PFSK-1 (cell line): ENCODE measurements around the gene STRN3.

Experiments used
- FOXP2 ChIP-seq: optimal IDR thresholded peaks from 2 replicates; pipeline ENCODE3; 2011; ENCODE audit warnings: borderline replicate concordance, control low read depth, inconsistent platforms; ENCODE audit not compliant: insufficient read depth; ENCODE audit errors: extremely low read length, extremely low read depth
- POLR2AphosphoS5 ChIP-seq: IDR thresholded peaks from 2 replicates; pipeline ENCODE4 v1.6.1; 2012; ENCODE audit warnings: low read depth, mild to moderate bottlenecking, control low read depth, low read length, moderate library complexity
- SIN3A ChIP-seq: IDR thresholded peaks from 2 replicates; pipeline ENCODE4 v1.6.1; 2012; ENCODE audit warnings: mild to moderate bottlenecking, low read length, moderate library complexity, borderline replicate concordance; ENCODE audit not compliant: insufficient read depth
- TAF1 ChIP-seq: IDR thresholded peaks from 2 replicates; pipeline ENCODE4 v1.6.1; 2012; ENCODE audit warnings: low read length, control low read depth, borderline replicate concordance; ENCODE audit not compliant: insufficient read depth
- TF ChIP-seq, protein P1 (sequence below), 2 experiments: IDR thresholded peaks; 2 replicates each; pipeline versions ENCODE4 v1.6.1 to v1.8.0; 2011 to 2012; ENCODE audit warnings: low read depth in 2 of 2, low read length in 2 of 2, control low read depth in 1 of 2, inconsistent platforms in 1 of 2, mild to moderate bottlenecking in 1 of 2, moderate library complexity in 1 of 2; ENCODE audit not compliant: insufficient read depth in 1 of 2

The STRN3 gene

DNA sequence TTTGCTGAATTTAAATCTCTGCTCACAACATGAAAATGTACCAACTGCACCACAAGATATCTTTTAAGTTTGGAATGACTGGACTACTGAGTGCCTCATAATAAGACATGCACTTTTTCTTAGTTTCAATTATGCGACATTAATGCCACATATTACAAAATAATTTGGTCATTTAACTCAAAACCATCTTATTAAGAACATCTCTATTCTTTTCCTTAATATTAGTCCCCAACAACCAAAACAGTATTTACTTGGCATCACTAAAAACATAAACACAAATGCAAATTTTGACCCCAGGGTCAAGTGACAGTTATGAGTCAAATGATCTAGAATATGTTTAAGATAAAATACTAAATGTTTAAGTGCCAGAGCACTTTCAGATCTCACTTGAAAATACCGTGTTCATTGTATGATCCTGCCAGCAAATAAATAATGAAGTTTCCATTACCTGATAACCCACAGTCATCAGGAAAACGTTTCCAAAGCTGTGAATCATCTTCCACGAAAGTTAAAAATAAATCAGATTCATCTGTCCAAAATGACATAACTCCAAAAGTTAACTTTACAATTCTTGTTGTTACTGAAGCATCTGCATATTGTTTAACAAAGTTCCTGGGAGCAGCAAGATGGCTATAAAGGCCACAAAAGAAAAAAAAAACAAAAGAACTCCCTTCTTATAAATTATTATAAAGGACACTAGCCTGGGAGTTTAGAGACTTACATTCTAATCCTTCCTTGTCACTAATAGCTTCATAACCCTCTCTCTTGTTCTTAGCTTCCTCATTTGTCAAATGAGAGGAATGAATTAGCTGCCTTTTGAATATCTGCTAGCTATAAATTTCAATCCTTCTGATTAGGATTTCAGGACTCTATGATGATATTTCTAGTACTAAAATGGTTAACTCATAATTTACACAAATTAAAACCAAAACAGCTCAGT lies 31.2 kb downstream of the STRN3 start:
- TF ChIP-seq, protein P1, sequence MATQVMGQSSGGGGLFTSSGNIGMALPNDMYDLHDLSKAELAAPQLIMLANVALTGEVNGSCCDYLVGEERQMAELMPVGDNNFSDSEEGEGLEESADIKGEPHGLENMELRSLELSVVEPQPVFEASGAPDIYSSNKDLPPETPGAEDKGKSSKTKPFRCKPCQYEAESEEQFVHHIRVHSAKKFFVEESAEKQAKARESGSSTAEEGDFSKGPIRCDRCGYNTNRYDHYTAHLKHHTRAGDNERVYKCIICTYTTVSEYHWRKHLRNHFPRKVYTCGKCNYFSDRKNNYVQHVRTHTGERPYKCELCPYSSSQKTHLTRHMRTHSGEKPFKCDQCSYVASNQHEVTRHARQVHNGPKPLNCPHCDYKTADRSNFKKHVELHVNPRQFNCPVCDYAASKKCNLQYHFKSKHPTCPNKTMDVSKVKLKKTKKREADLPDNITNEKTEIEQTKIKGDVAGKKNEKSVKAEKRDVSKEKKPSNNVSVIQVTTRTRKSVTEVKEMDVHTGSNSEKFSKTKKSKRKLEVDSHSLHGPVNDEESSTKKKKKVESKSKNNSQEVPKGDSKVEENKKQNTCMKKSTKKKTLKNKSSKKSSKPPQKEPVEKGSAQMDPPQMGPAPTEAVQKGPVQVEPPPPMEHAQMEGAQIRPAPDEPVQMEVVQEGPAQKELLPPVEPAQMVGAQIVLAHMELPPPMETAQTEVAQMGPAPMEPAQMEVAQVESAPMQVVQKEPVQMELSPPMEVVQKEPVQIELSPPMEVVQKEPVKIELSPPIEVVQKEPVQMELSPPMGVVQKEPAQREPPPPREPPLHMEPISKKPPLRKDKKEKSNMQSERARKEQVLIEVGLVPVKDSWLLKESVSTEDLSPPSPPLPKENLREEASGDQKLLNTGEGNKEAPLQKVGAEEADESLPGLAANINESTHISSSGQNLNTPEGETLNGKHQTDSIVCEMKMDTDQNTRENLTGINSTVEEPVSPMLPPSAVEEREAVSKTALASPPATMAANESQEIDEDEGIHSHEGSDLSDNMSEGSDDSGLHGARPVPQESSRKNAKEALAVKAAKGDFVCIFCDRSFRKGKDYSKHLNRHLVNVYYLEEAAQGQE (IDR thresholded peaks at IDR 0.05; ENCODE audit: insufficient read depth in 1 of 2, low read depth in 2 of 2, low read length in 2 of 2): no peak
- TF ChIP-seq SIN3A: no peak

DNA sequence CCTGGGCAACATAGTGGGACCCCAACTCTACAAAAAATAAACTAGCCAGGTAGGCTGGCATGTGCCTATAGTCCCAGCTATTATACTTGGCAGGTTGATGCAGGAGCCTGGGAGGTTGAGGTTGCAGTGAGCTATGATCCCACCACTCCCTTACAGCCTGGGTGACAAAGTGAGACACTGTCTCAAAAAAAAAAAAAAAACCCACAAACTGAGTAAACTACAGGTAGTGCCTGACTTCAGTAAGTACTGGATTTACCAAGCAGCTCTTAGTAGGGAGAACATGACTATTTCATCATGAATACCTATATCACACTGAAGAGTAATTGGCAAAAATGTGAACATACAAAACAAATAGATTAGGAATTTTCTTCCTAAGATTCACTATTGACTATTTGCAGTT lies 33.1 kb downstream of the STRN3 start:
- TF ChIP-seq TAF1: no peak
- TF ChIP-seq, protein P1 (IDR thresholded peaks at IDR 0.05; ENCODE audit: insufficient read depth in 1 of 2, low read depth in 2 of 2, low read length in 2 of 2): no peak
- no peak for TF ChIP-seq SIN3A
- TF ChIP-seq POLR2AphosphoS5: no peak
- TF ChIP-seq FOXP2: no peak

DNA sequence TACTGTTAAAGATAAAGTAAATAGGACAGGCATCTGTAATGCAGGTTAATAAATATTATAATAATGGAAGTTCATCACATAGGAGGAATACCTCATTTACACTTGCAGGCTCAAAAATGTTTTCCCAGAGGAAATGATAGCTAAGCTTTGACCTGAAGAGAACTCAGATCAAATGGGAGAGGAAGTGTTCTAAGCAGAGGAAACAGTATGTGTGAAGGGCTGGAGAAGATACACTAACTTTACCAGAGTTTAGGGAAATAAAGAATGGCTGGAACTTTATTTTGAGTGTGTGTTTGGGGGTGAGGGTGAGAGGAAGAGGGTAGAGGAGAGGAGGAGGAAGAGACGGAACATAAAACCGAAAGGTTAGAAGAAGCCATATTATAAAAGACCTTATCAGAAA lies 34.8 kb downstream of the STRN3 start:
- TF ChIP-seq POLR2AphosphoS5 (no peak), TAF1 (no peak), FOXP2 (no peak), SIN3A (no peak)
- TF ChIP-seq, protein P1 (IDR thresholded peaks at IDR 0.05; ENCODE audit: insufficient read depth in 1 of 2, low read depth in 2 of 2, low read length in 2 of 2): no peak

DNA sequence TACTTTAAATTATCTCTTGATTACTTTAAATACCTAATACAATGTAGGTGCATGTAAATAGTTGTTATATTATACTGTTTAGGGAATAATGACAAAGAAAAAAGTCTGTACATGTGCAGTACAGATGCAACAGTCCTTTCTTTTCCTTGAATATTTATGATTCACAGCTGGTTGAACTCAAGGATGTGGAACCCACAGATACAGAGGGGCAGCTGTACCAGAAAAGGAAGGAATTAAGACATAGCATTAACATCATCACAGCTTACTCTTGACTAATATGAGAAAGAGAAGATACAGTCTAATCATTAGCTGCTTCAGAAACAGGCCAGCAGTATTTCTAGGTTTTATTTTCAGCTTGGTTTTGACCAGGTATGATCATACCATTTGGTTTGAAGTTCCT lies 35.4 kb downstream of the STRN3 start:
- TF ChIP-seq TAF1: no peak
- TF ChIP-seq POLR2AphosphoS5: no peak
- TF ChIP-seq SIN3A: no peak
- TF ChIP-seq FOXP2: no peak
- TF ChIP-seq, protein P1 (IDR thresholded peaks at IDR 0.05; ENCODE audit: insufficient read depth in 1 of 2, low read depth in 2 of 2, low read length in 2 of 2): no peak

DNA sequence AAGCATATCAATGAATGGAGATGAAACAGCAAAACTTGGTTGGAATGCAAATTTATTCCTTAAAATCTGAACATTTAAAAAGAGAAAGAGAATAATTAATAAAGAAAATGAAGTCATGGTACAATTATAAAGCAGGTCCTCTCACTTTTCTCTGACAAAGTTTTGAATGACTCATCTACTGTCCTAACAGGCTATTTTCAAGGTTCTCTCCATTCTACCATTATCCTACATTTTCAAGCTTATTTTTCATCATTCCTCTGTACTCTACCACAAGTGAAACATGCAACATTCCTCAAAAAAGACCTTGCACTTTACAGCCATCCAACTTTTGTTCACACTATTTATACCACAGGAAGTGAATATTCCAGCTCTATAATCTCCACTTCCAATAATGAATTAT lies 37.7 kb downstream of the STRN3 start:
- TF ChIP-seq SIN3A (no peak), FOXP2 (no peak), TAF1 (no peak), POLR2AphosphoS5 (no peak)
- TF ChIP-seq, protein P1 (IDR thresholded peaks at IDR 0.05; ENCODE audit: insufficient read depth in 1 of 2, low read depth in 2 of 2, low read length in 2 of 2): no peak
